KBM-7 (cell line): ENCODE data around the gene ETS2.
A peak's percentile ranks its signal among the peaks of the same experiment; 100 is the strongest.
"Not testable (repeated sequence)": the region's sequence is repeated elsewhere in the genome, so short reads cannot be mapped to it uniquely, and the experiment has no call there.

Experiments
- DNase-seq: peaks from one replicate; pipeline ENCODE4 v3.0.0-alpha.2; 2015
- in situ Hi-C: fragments of 300-500 bp; cut with MboI; formaldehyde crosslinking; loops from 2 replicates; pipeline ENCODE4 v1.14.3; 2020; ENCODE audit warnings: low sequenced_read_pairs, low pct_unique_long_range_greater_than_20kb, mixed read lengths

ETS2 gene

DNA sequence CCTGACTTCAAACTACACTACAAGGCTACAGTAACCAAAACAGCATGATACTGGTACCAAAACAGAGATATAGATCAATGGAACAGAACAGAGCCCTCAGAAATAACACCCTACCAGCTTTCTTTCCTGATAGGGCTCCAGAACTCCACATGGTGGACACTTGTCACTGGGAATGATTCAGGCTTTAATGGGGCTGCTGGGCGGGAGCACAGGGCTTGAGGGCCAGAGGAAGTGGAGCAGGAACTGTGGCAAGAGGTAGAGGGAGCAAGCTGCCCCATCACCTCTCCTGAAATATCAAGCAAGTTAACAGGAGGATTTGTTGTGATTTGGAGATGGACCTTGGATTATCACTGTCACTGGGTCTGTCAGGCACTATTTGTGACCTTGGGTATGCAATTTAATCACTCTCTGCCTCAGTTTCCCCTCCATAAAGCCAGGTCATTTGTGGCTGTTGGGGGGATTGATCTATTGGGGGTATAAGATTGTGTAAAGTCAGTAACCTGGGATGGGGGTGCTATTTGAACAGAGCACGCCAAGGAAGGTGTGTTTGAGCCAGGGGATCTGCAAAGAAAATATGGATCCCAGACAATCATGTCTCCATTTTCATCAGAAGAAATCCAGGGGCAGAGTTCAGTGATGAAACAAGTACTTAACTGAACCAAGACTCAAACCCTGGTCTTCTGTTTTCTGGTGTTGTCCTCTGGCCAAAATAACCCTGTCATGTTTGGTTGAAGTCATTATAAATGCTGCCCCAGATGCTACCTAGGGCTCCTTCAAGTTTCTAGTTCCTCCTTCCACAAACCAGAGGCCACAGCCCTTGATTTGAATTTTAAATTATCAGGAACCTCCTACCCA, 25.2 kb downstream of the ETS2 start:
- DNase-seq: no peak

DNA sequence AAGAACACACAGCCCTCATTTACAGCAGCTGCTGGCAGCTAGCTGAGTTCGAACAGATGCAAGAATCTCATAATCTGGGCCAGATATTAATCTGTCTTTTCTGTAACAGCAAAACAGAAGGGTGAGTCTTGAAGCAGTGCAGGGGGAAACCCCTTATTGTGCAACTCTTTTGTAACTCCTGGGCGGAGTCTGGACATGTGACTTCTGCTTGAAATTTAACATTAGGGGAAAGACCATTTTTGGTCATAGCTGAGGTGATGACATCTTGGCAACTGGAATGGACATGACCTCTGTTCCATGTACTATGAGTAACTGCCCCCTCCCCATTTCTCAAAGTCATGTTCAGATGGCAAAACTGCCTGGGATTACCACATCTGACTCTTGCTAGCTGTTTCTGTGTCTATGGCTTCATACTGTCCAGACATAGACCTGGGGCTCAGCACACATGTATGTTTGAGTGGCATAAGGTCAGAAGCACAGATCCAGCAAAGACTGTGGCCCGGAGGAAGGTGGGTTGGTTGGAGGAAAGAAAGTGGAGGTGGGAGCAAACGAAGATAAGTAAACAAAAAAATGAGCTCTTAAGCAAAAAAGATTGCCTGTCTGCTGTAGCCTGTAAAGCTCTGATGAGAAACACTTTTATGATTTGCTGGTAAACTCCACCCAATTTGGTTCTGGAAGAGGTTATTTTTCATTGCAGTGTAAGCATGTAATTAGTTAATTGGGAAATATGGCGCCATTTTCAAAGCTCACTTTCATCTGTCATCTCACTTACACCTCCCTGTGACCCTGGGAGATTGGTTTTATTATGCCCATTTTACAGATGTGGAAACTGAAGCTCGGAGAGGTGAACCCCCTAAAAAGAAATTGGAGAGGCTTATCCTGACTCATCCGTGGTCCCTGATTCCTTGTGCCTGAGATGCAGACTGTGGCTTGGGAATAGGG, 26.1 kb downstream of the ETS2 start:
- peak; percentile 94 for DNase-seq
- in situ Hi-C loops: no loop called here

More for the DNA sequence above, 25.2 kb downstream of the ETS2 start:
- in situ Hi-C loops: no loop called here

DNA sequence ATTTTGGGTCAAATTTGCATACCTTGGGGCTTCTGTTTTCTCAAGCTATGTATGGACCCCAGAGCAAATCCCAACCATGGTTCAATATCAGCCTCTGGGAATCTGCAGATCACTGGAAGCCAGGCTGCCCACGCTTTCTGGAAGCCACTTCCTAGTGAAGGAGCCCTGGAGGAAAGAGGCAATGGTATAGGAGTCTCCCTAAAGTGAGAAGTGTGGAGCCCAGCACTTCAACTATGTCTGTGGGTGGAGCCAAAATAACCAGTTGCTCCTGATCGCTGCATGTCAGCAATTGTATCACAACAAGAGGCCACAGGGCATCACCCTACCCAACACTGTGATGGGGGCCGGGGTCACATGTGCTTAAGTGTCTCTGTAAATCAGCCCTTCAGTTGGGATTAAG, 26.9 kb downstream of the ETS2 start:
- in situ Hi-C loops: no loop called here
- DNase-seq: no peak

DNA sequence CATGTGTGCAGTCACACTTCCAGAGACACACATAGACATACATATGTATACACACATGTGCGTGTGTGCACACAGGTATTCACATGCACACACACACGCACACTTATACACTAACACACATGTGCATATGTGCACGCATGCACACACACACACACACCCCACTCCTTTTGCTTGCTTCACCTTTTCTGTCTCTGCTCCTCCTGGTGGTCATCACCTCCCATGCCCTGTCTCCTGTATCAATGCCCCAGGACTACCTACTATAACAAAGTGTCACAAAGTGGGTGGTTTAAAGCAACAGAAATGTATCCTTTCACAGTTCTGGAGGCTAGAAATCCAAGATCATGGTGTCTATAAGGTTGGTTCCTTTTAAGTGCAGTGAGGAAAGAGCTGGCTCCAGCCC, 27.4 kb downstream of the ETS2 start:
- DNase-seq: peak; percentile 12
- in situ Hi-C loops: no loop called here

DNA sequence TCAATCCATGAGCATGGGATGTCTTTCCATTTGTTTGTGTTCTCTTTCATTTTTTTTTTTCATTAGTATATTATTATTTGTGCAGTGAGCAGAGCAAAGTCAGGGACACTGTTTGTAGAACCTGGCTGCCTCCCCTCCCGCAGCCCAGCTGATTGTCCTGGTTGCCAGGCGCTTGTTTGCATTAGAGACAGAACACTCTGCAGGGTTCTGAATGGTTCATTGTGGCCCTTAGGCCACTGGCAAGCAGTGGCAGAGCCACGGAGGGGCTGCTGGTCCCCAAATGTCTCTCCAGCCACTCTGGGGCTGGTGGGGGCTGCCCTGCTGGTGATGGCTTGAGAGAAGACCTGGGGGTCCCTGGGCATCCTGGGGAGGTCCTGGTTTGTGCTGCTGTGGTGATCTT, 29.0 kb downstream of the ETS2 start:
- in situ Hi-C loops: no loop called here
- DNase-seq: no peak

DNA sequence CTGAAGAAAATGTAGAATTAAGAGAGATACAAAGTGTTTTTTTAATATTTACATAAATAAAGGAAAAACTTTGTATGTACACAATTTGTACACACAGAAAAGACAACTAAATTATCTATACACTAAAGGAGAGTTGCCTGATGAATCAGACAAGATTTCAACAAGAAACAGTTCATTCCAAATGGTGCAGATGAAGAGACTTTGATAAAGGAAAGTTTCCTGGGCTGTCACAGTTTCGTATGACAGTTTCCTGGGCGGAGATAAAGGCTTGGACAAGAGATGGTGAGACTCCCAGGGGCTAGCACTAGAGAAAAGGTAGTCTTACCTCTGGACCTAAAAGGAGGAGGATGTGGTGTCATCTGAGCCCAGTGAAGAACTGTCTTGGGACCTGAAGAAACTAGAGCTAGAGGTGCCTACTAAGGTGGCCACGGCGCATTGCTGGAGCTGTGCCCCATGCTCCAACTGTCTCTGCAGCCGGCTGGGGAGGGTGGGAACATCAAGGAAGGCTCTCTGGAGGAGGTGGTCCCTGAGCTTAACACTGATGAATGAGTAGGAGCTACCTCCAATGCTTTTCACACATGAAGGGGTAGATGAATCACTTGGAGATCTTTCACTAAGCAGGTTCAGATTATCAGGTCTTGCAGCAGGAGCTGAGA, 32.2 kb downstream of the ETS2 start:
- in situ Hi-C loops: no loop called here

DNA sequence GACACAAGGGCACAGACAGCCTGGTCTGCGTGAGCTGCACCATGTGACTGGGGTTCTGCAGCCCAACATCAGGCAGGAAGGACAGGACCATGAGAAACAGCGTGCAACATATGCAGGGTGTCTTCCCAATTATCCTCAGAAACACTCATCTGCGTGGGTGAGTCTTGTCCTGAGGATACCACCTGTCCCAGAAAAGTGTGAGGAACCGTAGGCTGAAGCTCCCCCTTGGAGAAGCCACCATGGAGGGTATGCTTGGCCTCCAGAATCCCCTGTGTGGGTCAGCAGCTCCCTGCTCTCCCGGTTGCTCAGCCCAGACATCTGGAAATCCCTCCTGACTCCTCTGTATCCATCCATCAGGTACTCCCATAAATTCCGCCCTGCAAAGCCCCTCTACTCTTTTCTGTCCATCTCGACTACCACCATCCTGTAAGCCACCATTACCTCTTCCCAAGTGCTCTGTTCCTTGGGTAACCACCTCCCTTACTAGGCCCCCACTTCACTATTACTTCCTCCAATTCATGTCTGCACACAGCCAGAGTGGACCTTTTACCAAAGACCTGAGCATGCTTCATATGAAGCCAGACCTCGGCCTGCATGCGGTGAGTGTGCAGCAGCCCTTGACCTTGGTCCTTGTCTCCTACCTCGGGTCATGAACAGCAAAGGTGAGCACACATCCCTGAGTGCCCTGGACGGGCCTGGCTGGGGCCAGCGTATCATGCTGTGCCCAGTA, 33.0 kb downstream of the ETS2 start:
- in situ Hi-C loops: no loop called here
- DNase-seq: no peak

More for the DNA sequence above, 32.2 kb downstream of the ETS2 start:
- no peak for DNase-seq

DNA sequence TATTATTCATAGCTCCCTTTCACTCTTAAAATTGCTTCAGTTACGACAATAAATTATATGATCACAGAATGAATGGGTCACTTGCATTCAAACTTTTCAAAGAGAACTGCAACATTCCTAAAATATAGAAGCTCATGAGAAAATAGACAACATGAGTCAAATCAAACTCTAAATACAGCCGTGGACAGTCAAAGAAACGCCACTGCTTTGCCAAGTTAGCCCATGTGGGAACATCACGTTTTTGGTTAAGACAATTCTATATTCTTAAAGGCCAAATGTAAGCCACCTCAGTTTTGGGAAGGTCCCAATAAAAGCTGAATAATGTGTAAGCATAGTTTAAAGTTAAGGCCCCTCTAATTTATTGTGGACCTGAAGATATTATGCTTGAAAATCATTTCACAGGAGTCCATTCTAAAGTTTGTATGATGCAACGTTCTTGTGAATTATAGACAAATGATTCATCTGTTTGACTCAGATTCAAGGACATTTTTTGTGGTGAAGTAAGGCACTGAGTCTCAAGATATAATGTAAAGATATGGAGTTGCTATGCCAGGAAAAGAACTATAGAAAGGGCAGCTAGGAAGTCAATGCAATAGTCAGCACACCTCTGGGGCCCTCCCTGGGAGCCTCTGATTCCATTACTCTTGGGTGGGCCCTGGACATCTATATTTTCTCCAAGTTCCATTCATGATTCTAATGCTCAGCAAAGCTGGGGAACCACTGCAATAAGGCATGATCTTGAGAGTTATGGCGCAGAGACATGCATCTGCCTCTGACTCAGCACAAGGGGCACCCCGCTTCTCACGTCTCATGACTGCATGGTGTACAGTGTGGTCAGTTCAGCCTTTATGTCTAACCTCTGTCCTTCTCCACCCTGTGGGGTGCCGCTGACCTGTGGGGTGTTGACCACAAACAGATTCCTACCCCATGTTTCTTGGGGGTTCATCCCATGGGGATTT, 33.9 kb downstream of the ETS2 start:
- DNase-seq: no peak
- in situ Hi-C loops: no loop called here

DNA sequence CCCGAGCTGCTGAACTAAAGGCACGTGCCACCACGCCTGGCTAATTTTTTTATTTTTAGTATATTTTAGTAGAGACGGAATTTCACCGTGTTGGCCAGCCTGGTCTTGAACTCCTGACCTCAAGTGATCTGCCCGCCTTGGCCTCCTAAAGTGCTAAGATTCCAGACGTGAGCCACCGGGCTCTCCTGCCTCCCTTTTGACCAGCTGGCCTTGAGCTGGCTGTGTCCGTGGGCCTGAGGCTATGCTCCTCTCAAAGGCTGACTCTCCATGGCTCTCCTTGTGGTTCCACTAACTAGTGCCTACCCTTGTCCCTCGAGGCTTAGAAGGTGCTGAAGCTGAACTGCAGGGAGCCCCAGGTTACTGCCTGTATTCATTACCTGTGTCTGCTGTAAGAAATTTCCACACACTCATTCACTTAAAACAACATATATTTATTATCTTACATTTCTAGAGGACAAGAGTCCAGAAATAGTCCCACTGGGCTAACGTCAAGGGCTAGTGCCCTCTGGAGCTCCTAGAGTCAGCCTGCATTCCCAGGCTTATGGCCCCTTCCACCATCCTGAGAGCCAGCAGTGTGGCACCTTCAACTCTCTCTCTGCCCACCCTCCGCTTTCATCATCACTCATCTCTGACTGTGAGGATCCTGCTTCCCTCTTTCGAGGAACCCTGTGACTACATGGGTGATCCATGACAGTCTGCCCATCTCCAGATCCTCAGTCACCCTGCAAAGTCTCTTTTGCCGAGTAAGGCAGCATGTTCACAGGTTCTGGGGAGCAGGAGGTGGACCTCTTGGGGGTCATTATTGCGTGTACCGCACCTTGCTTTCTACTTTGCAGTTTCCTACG, 34.9 kb downstream of the ETS2 start:
- in situ Hi-C loops: no loop called here

DNA sequence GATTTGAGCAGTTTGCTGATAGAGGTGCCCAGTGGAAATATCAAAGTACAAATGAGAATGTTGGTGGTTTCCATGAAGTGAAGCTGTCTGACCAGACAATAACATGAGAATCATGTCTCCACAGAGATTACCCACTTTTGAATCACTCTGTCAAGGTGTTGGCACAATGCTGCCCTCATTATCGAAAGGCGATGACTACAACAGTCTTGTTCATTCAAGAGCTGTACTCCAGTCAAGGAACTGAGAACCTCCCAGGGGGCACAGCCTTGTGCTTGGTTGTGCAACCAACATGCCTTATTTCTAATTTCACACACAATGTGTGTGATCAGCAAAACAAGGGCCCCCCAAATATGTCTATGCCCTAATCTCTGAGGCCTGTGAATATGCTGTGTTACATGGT, 35.7 kb downstream of the ETS2 start:
- in situ Hi-C loops: no loop called here
- DNase-seq: no peak

More for the DNA sequence above, 34.9 kb downstream of the ETS2 start:
- no peak for DNase-seq

DNA sequence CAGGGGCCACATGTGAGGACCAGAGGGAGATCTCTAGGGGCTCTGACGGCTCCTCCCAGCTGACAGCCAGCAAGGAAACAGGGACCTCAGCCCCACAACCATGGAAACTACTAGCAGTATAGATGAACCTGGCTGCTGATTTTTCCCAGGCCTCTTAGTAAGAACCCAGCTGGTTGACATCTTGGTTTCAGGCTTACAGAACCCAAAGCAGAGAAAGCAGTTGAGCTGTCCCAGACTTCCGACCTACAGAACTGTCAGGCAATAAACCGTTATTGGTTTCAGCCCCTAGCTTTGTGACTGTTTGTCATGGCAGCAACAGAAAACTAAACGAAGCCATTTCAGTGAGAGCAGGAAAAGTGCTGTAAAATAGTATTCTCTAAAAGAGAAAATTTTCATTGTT, 36.4 kb downstream of the ETS2 start:
- in situ Hi-C loops: no loop called here
- no peak for DNase-seq

DNA sequence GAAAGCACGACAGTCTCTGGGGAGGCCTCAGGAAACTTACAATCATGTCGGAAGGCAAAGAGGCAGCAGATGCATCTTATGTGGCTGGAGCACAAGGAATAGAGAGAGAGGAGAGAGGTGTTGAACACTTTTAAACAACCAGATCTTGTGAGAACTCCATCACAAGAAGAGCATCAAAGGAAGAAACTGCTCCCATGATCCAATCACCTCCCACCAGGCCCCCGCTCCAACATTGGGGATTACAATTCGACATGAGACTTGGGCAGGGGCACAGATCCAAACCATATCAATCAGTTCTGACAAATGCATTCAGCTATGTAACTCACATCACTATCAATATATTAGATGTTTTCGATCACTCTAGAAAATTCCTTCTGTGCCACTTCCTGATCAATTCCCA, 37.6 kb downstream of the ETS2 start:
- DNase-seq: no peak
- in situ Hi-C loops: no loop called here

DNA sequence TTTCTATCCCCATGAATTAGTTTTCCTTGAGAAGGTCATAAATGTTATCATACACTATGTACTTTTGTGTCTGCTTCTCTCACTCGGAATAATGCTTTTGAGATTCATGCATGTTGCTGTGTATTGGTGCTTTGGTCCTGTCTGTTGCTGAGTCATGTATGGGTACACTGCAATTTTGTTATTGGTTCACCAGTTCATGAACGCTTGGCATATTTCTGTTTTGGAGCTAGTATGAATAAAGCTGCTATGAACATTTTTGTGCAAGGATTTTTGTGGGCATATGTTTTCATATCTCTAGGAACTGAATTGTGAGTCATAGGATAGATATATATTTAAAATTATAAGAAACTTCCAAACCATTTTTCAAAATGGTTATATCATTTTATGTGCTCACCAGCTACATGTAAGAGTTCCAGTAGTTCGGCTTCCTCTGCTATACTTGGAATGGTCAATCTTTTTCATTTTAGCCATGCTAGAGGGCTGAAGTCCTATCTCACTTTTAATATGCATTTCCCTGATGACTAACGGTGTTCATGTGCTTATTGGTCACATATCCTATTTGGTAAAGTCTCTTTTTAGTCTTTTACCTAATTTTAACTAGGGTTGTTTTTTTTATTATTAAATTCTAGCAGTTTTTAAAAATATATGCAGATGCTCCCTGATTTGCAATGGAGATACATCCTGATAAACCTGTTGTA, 38.2 kb downstream of the ETS2 start:
- no peak for DNase-seq
- in situ Hi-C loops: no loop called here

DNA sequence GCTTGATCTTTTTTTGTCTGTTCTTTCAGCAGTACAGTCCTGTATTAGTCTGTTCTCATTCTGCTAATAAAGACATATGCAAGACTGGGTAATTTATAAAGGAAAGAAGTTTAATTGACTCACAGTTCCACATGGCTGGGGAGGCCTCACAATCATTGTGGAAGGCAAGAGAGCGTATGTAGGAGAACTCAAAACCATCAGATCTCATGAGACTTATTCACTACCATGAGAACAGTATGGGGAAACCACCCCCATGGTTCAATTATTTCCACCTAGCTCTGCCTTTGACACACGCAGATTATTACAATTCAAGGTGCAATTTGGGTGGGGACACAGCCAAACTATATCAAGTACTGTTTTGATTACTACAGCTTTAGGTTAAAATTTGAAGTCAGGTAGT, 39.6 kb downstream of the ETS2 start:
- DNase-seq, in situ Hi-C loops: not testable (repeated sequence)

DNA sequence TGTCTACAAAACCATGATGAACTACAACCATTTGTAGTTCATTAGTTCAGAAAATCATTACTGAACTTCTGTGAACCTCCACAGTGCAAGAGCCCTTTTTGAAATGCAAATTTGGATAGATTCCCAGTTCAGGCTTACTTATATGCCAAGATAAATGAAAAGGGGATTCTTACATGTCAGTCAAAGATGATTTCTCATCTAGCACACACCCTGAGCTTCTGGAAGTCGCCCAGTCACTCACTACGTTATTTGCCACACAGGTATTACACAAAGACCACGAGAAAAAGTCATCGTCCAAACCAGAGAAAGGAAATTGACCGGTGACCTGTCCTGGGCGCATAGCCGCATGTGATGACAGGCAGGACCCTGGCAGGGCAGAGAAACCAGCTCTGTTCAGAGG, 41.8 kb downstream of the ETS2 start:
- no peak for DNase-seq
- in situ Hi-C loops: no loop called here

DNA sequence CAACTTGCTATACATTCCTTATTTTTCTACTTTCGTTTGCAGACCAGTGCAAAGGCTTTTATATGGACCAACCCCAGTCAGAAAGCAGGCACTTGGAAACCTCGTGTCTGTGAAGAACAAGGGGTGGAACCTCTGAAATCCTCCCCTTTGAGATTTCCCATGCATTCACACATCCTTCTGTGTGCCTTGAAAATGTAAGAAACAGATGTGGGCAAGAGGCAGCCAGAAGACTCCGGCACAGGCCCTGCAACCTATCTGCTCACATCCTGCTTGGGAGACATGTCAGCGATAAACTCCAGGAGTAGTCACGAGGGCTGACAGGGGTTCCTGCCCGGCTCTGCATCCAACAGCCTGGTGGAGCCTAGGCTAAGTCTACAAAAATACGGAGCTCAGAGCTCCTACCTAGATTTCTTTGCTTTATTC, 42.5 kb downstream of the ETS2 start:
- no peak for DNase-seq
- in situ Hi-C loops: no loop called here

DNA sequence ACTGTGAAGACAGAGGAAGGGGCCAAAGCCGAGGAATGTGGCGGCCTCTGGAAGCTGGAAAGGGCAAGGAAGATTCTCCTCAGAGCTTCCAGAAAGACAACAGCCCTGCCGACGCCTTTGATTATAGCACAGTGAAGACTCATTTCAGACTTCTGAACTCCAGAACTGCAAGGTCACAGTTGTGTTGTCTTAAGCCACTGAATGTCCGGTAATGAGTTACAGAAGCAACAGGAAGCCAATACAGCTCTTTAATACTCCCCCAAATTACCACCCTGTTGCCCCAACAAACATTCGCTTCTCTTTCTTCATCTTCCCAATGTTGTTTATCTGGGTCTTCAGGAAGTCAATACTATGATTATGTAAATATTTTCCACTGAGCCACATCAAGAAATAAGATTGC, 44.0 kb downstream of the ETS2 start:
- in situ Hi-C loops: no loop called here
- DNase-seq: no peak
